GM08714 (cell line): ENCODE data around the gene THRSP.
"Not testable (repeated sequence)": the region's sequence is repeated elsewhere in the genome, so short reads cannot be mapped to it uniquely, and the experiment has no call there.

Experiments used
- H3K4me3 ChIP-seq: fragments of 200-500 bp; sonication (Bioruptor generic); 2 replicates; pipeline ENCODE4 v1.5.1; 2014; ENCODE audit warnings: mild to moderate bottlenecking, low read length, inconsistent platforms
- ZNF274 ChIP-seq: IDR thresholded peaks from 2 replicates; pipeline ENCODE4 v1.6.1; 2012; ENCODE audit warnings: mild to moderate bottlenecking, low read depth, low read length

Gene THRSP

DNA sequence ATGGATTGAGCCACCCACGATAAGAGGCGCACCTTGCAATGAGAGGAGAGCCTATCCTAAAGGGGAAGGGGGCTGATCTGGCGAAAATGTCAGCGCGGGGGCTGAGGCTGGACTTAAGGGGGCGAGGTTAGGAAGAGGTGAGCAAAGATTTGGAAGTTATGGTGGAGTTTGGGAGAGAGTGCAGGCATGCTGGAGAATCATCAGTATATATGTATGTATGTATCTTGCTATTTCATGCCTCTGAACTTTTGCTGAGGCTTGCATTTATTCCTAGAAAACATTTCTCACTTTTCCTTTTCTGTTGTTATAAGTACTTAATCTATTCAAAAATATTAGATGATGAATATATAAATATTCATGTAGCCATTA, 17.2 kb upstream of the THRSP start:
- TF ChIP-seq ZNF274, result no peak
- H3K4me3 ChIP-seq, result no peak overlapping the region

GRCh38 chr11:78048561-78048960, 15.1 kb upstream of the THRSP start:
- no peak overlapping the region for H3K4me3 ChIP-seq
- no peak for TF ChIP-seq ZNF274

DNA sequence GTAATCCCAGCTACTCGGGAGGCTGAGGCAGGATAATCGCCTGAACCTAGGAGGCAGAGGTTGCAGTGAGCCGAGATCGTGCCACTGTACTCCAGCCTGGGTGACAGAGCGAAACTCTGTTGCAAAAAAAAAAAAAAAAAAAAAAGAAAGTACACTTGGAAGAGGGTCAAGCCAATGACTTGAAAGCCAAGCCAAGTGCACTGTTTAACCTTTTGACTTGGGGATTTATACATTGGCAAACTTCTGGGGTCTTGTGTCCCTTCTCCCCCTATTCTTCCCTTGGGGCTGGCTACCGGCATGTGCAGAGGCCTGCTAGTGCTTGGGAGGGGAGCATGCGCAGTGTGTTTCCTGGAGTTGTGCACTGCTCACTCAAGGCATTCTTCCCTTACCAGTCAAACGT, 14.3 kb upstream of the THRSP start:
- no peak overlapping the region for H3K4me3 ChIP-seq
- TF ChIP-seq ZNF274, result no peak

GRCh38 chr11:78050964-78051831, 12.5 kb upstream of the THRSP start:
- no peak overlapping the region for H3K4me3 ChIP-seq

GRCh38 chr11:78054971-78055370, 8.7 kb upstream of the THRSP start:
- TF ChIP-seq ZNF274, result no peak
- no peak overlapping the region for H3K4me3 ChIP-seq

More at GRCh38 chr11:78050964-78051831, 12.5 kb upstream of the THRSP start:
- TF ChIP-seq ZNF274, result no peak

GRCh38 chr11:78056093-78056492, 7.6 kb upstream of the THRSP start:
- no peak for TF ChIP-seq ZNF274

DNA sequence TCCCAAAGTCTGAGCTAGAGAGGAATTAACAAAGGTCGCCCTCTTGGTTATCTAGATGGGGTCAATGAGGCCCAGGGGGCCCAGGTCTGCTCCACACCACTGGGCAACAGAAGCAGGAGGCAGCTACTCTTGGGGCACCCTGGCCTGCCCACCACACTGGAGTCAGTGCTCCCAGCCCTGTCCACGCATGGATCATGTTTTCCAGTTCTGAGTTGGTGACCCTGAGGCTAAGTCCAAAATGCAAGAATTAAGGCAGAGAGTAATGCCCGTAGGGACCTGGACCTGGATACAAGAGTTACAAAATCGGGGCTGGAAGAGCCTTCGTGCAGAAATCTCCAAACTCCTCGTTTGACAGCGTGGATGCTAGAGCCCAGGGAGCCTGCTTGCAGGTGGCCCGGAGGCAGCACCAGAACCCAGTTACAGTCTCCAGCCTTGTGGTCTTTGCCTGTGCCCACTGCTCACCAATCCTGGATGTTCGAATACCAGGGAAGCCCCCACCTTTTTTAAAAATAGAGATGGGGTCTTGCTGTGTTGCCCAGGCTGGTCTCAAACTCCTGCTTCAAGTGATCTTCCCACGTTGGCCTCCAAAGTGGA, 6.1 kb upstream of the THRSP start:
- TF ChIP-seq ZNF274, result no peak
- no peak overlapping the region for H3K4me3 ChIP-seq

More at GRCh38 chr11:78056093-78056492, 7.6 kb upstream of the THRSP start:
- no peak overlapping the region for H3K4me3 ChIP-seq

- not testable (repeated sequence) for H3K4me3 ChIP-seq
Observed at GRCh38 chr11:78059749-78060328, 3.8 kb upstream of the THRSP start.

DNA sequence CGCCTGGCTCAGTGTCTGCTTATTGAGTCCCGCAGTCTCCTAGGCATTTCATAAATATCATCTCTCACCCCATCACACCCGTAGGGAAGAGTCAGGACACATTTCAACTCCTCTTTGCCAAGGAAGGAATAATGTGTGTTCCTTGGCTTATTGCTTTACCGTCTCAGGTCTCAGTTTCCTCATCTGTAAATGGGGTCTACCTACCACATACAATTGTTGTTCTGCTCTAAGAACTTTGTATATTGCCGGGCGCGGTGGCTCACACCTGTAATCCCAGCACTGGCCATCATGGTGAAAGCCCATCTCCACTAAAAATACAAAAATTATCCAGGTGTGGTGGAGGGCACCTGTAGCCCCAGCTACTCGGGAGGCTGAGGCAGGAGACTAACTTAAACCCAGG, 3.1 kb upstream of the THRSP start:
- no peak for TF ChIP-seq ZNF274
- no peak overlapping the region for H3K4me3 ChIP-seq

- H3K4me3 ChIP-seq, result no peak overlapping the region
- no peak for TF ChIP-seq ZNF274
Observed at GRCh38 chr11:78061088-78061920, 2.4 kb upstream of the THRSP start.

DNA sequence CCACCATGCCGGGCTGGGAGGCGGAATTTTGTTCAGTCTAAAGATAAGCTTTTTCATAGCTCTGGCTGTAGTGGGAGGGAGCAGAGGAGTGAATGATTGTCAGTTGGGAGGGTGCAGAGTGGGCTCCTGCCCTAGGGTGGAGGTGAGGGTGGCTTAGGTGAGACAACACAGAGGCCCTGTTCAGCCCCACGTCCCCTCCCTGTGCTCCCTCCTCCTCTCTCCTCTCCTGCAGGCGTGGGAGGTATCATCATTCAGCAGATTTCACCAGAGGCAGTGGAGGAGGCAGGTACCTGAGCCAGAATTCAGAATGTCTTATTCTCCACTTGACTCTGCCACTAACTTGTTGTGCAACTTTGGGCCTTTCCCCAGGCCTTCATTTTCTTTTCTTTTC, 1.7 kb upstream of the THRSP start:
- H3K4me3 ChIP-seq, result no peak overlapping the region
- TF ChIP-seq ZNF274, result no peak

DNA sequence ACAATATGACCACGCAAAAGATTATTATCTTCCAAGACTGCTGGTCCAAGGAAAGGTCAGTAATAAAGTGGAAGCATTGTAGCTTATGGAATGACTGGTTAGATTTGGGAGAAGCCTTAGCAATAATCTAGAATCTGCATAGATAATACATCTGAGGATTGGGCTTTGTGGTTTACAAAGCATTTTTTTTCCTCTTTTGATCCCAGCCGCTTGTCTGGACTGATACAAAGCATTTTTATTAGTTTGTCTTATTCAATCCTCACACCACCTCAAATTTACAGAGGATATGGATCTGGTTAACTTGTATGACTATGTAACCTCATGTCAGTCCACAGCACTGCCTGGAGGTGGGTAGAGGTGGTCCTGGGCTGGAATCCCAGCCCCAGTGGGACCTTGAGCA, 990 bp upstream of the THRSP start:
- TF ChIP-seq ZNF274, result no peak
- H3K4me3 ChIP-seq, result no peak overlapping the region

- no peak for TF ChIP-seq ZNF274
- no peak overlapping the region for H3K4me3 ChIP-seq
Observed at GRCh38 chr11:78065203-78065602, 1.5 kb downstream of the THRSP start.

- no peak for TF ChIP-seq ZNF274
- no peak overlapping the region for H3K4me3 ChIP-seq
Observed at GRCh38 chr11:78066471-78066870, 2.8 kb downstream of the THRSP start.
